Adipocyte (in vitro differentiated cells): Measurements from ENCODE around the gene SOX4.
A peak's percentile ranks its signal among the peaks of the same experiment; 100 is the strongest.
"Not testable (repeated sequence)": the region's sequence is repeated elsewhere in the genome, so short reads cannot be mapped to it uniquely, and the experiment has no call there.

Source experiments
- DNase-seq: peaks from one replicate; pipeline ENCODE4 v3.0.0-alpha.2; 2015; ENCODE audit warnings: low read depth
- H3K27me3 ChIP-seq: replicated peaks from 2 replicates; pipeline ENCODE4 v1.7.0; 2013; ENCODE audit warnings: mild to moderate bottlenecking, low read length, moderate library complexity; ENCODE audit not compliant: control insufficient read depth, insufficient read depth
- H3K36me3 ChIP-seq: 2 replicates; pipeline ENCODE4 v1.7.0; 2013; ENCODE audit warnings: low read length, mild to moderate bottlenecking, moderate library complexity; ENCODE audit not compliant: control insufficient read depth, insufficient read depth, severe bottlenecking
- H3K4me1 ChIP-seq: 2 replicates; pipeline ENCODE4 v1.7.0; 2013; ENCODE audit warnings: mild to moderate bottlenecking, low read length, moderate library complexity; ENCODE audit not compliant: control insufficient read depth, insufficient read depth
- H3K4me3 ChIP-seq: 2 replicates; pipeline ENCODE4 v1.7.0; 2013; ENCODE audit warnings: mild to moderate bottlenecking, low read length, moderate library complexity
- H3K9ac ChIP-seq: 2 replicates; pipeline ENCODE4 v1.7.0; 2013; ENCODE audit warnings: mild to moderate bottlenecking, low read length, moderate library complexity
- H3K9me3 ChIP-seq: 2 replicates; pipeline ENCODE4 v1.7.0; 2013; ENCODE audit warnings: mild to moderate bottlenecking, low read length, moderate library complexity; ENCODE audit not compliant: control insufficient read depth

SOX4 gene

DNA sequence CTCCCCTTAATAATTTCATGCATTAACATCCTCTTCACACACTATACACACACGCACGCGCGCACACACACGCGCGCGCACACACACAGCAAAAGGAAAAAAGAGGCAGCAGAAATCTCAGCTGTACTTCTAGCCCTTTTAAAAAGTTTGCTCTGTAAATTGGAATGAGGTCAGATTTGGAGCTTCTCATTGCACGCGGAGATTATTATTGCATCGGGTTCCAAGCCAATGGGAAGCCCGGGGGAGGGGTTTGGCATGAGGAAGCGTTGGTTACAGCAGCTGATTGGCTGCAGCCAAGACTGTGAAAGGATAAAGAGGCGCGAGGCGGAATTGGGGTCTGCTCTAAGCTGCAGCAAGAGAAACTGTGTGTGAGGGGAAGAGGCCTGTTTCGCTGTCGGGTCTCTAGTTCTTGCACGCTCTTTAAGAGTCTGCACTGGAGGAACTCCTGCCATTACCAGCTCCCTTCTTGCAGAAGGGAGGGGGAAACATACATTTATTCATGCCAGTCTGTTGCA, at the start of gene SOX4:
Gene SOX4, plus strand, starts transcription at position 340 of the 515 bp plus-strand sequence. CDS start 784 bp downstream, outside the sequence.
- Histone ChIP-seq H3K4me3 (peak within 1 kb of the TSS; percentile 94), H3K9me3 (no peaks in the 10 kb centered on the region), H3K9ac (peak within 1 kb of the TSS; percentile 89), H3K27me3 (no peaks in the 10 kb centered on the region), H3K36me3 (no peaks in the 10 kb centered on the region), H3K4me1 (peaks cover 19% of the 10 kb centered on the region)
- DNase-seq, result peak; percentile 99

DNA sequence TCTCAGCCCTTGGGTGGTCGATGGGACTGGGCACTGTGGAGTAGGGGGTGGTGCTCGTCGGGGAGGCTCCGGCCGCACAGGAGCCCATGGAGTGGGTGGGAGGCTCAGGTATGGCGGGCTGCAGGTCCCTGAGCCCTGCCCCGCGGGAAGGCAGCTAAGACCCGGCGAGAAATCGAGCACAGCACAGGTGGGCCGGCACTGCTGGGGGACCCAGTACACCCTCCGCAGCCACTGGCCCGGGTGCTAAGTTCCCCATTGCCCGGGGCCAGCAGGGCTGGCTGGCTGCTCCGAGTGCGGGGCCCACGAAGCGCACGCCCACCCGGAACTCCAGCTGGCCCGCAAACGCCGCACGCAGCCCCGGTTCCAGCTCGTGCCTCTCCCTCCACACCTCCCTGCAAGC, 41.3 kb upstream of the SOX4 start:
- Histone ChIP-seq H3K9me3 (peaks cover 12% of the 10 kb centered on the region), H3K4me1 (peaks cover 10% of the 10 kb centered on the region)
- not testable (repeated sequence) for H3K4me3 ChIP-seq, H3K36me3 ChIP-seq, DNase-seq, H3K27me3 ChIP-seq, H3K9ac ChIP-seq

DNA sequence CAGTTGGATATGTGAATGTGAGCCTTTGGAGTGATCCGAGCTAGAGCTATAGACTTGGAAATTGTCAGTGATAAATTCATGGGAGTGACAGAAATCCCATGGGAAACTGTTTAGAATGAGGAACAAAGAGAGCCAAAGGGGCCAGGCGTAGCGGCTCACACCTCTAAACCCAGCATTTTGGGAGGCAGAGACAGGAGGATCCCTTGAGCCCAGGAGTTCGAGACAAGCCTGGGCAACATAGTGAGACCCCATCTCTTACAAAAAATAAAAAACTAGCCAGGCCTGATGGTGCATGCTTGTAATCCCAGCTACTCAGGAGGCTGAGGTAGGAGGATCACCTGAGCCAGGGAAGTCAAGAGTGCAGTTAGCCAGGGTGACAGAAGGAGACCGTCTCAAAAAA, 39.3 kb upstream of the SOX4 start:
- Histone ChIP-seq H3K36me3 (no peaks in the 10 kb centered on the region), H3K9me3 (peaks cover 3% of the 10 kb centered on the region), H3K4me3 (no peak overlapping the region), H3K27me3 (no peaks in the 10 kb centered on the region), H3K9ac (no peak overlapping the region), H3K4me1 (peaks cover 14% of the 10 kb centered on the region)
- DNase-seq, result no peak

GRCh38 chr6:21555197-21555596, 38.4 kb upstream of the SOX4 start:
- no peaks in the 10 kb centered on the region for H3K36me3 ChIP-seq
- H3K9ac ChIP-seq, result no peak overlapping the region
- no peak for DNase-seq
- peaks cover 14% of the 10 kb centered on the region for H3K4me1 ChIP-seq
- no peaks in the 10 kb centered on the region for H3K27me3 ChIP-seq
- H3K4me3 ChIP-seq, result no peak overlapping the region
- no peaks in the 10 kb centered on the region for H3K9me3 ChIP-seq

DNA sequence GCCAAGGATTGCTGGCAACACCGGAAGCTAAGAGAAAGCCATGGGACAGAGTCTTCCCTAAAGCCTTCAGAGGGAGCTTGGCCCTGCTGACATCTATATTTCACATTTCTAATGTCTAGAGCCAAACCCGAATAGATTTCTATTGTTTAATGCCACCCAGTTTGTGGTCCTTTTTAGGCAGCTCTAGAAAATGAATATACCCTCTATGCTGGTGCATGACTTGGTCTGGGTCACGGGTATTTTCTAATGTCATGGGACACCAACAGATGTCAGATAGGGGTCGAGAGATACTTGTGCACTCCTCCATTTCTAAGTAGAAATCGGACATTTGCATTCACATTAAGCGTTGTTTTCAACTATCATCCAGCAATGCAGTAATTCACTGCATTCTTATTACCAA, 37.0 kb upstream of the SOX4 start:
- H3K9ac ChIP-seq, result no peak overlapping the region
- no peaks in the 10 kb centered on the region for H3K27me3 ChIP-seq
- no peak overlapping the region for H3K4me3 ChIP-seq
- H3K36me3 ChIP-seq, result no peaks in the 10 kb centered on the region
- no peaks in the 10 kb centered on the region for H3K9me3 ChIP-seq
- peaks cover 14% of the 10 kb centered on the region for H3K4me1 ChIP-seq
- no peak for DNase-seq

GRCh38 chr6:21556968-21557721, 36.4 kb upstream of the SOX4 start:
- no peaks in the 10 kb centered on the region for H3K36me3 ChIP-seq
- H3K9me3 ChIP-seq, result no peaks in the 10 kb centered on the region
- DNase-seq, result peak; percentile 4
- no peaks in the 10 kb centered on the region for H3K27me3 ChIP-seq
- no peak overlapping the region for H3K4me3 ChIP-seq
- H3K9ac ChIP-seq, result no peak overlapping the region
- H3K4me1 ChIP-seq, result peaks cover 14% of the 10 kb centered on the region

DNA sequence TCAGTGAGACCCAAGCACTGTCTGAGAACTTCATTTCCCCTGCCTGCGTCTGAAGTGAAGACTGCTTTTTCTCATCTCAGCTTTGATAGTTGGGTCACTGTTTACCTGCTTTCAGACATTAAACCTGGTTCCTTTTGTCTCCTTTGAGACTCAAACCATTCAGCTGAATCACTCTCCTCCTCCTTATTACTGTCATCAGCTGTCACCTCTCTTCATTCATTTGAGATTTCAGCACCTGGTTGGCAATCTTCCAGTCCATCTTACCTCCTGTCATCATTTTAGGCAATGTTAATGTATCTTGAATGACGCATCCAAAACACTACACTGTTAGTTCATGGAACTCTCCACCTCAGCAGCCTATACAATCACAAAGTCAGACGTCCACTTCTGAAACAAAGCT, 34.3 kb upstream of the SOX4 start:
- DNase-seq, result no peak
- Histone ChIP-seq H3K9me3 (no peaks in the 10 kb centered on the region), H3K9ac (no peak overlapping the region), H3K4me3 (no peak overlapping the region), H3K36me3 (no peaks in the 10 kb centered on the region), H3K27me3 (no peaks in the 10 kb centered on the region), H3K4me1 (peaks cover 14% of the 10 kb centered on the region)

- Histone ChIP-seq H3K27me3 (no peaks in the 10 kb centered on the region), H3K9ac (no peak overlapping the region), H3K36me3 (no peaks in the 10 kb centered on the region), H3K4me3 (no peak overlapping the region), H3K9me3 (no peaks in the 10 kb centered on the region), H3K4me1 (peaks cover 14% of the 10 kb centered on the region)
- DNase-seq, result no peak
Observed at GRCh38 chr6:21560249-21560648, 33.3 kb upstream of the SOX4 start.

GRCh38 chr6:21565431-21565830, 28.1 kb upstream of the SOX4 start:
- H3K27me3 ChIP-seq, result no peaks in the 10 kb centered on the region
- no peaks in the 10 kb centered on the region for H3K4me1 ChIP-seq
- H3K36me3 ChIP-seq, result no peaks in the 10 kb centered on the region
- no peak overlapping the region for H3K4me3 ChIP-seq
- no peak overlapping the region for H3K9ac ChIP-seq
- H3K9me3 ChIP-seq, result no peaks in the 10 kb centered on the region
- DNase-seq, result no peak

DNA sequence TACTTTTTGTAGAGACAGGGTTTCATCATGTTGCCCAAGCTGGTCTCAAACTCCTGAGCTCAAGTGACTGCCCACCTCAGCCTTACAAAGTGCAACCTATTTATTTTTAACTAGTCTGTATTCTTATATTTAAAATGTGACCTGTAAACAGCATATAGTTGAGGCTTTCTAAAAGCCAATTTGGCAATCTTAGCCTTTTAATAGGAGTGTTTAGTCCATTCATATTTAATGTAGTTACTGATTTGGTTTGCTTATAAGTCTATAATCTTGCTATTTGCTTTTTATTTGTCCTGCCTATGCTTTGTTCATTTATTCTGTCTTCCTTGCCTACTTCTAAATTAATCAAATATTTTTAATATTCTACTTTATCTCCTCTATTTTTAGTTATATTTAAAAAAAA, 15.0 kb upstream of the SOX4 start:
- Histone ChIP-seq H3K4me1 (no peaks in the 10 kb centered on the region), H3K27me3 (no peaks in the 10 kb centered on the region), H3K4me3 (no peak overlapping the region), H3K9me3 (peaks cover 31% of the 10 kb centered on the region), H3K36me3 (no peaks in the 10 kb centered on the region), H3K9ac (no peak overlapping the region)
- no peak for DNase-seq

DNA sequence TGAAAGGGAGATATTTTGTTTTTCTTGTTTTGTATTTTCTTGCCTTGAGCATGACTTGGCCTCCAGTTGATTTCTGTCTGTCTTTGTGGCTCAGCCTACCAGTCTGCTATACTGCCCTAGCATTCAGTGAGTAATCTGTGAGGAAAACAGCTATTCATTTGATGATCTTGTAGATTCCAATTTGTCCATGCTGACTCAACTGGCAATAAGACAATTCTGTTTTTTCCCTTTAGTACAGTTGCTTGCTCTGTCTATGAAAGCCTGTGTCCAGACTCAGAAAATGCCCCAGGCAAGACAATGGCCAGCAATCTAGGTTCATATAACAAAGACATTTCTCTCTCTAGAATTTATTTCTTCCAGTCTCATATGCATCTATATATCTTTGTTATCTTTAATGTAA, 10.9 kb upstream of the SOX4 start:
- no peak overlapping the region for H3K9ac ChIP-seq
- H3K9me3 ChIP-seq, result peaks cover 27% of the 10 kb centered on the region
- no peak for DNase-seq
- H3K4me1 ChIP-seq, result peaks cover 8% of the 10 kb centered on the region
- no peak overlapping the region for H3K4me3 ChIP-seq
- no peaks in the 10 kb centered on the region for H3K36me3 ChIP-seq
- no peaks in the 10 kb centered on the region for H3K27me3 ChIP-seq

DNA sequence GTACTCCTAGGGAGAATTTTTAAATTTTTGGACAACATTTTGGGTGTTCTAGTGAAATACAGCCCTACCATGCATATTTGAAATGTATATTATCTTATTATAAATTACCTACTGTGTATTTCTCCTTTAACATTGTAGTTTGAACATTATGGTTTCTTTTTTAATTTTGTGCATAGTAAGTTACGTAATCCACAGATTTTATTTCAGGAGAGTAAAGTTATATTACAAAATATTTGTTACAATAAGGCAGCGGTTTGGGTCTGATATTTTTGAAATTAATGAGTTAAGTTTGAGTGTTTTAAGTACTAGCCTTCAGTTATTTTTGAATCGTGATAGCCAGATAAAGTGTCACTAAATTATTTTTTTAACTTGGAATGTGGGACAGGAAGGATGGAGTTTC, 7.3 kb upstream of the SOX4 start:
- no peaks in the 10 kb centered on the region for H3K36me3 ChIP-seq
- no peaks in the 10 kb centered on the region for H3K27me3 ChIP-seq
- peaks cover 5% of the 10 kb centered on the region for H3K9me3 ChIP-seq
- H3K9ac ChIP-seq, result no peak overlapping the region
- H3K4me1 ChIP-seq, result peaks cover 17% of the 10 kb centered on the region
- DNase-seq, result peak; percentile 12
- no peak overlapping the region for H3K4me3 ChIP-seq
